MM.1S (cell line): ENCODE results near the gene ASXL1.

Experiments
- CTCF ChIP-seq: fragments of 300-600 bp; sonication (generic); IDR thresholded peaks from 2 replicates; pipeline ENCODE4 v1.5.1; 2016; ENCODE audit warnings: antibody characterized with exemption, low read length, mixed read lengths
- EZH2 ChIP-seq: fragments of 300-600 bp; sonication (generic); optimal IDR thresholded peaks from 2 replicates; pipeline ENCODE3; 2017; ENCODE audit warnings: low read depth, mild to moderate bottlenecking, antibody characterized with exemption, low read length, mixed read lengths
- EZH2phosphoT487 ChIP-seq: fragments of 300-600 bp; sonication (generic); IDR thresholded peaks from 2 replicates; pipeline ENCODE4 v1.6.1; 2018; ENCODE audit warnings: antibody characterized with exemption, low read length

GRCh38 chr20:32360333-32360634 lies 2.2 kb downstream of the ASXL1 start:
- TF ChIP-seq CTCF (no peak), EZH2 (no peak), EZH2phosphoT487 (no peak)
